Heart left ventricle (tissue), 16 donors: Measurements from ENCODE around the gene IL23A. TPM values are rescaled to one million over a fixed set of nuclear protein-coding genes. Genes with fewer than 3 reads are reported as not detected.

Experiments
- ATAC-seq, 4 donors: fragments of 200-7000 bp; cut with Tn5 transposase; one replicate each; pipeline ENCODE4 v1.9.1; 2020 to 2022; ENCODE audit warnings: moderate library complexity in 4 of 4, mild to moderate bottlenecking in 3 of 4, moderate number of reproducible peaks in 1 of 4
- DNase-seq, 5 donors: peaks; one replicate each; pipeline ENCODE4 v3.0.0-alpha.2; 2020
- H3K27ac ChIP-seq, 12 donors: fragments of 200-600 bp; sonication (generic) in 4 of 12; one replicate each; pipeline versions ENCODE4 v1.5.0 to v1.8.0; 2016 to 2022; ENCODE audit warnings: mild to moderate bottlenecking in 2 of 12
- H3K27me3 ChIP-seq, 9 donors: fragments of 200-600 bp; sonication (generic) in 2 of 9; one replicate each; pipeline versions ENCODE4 v1.5.1 to v1.8.0; 2016 to 2022; ENCODE audit warnings: mild to moderate bottlenecking in 3 of 9
- H3K36me3 ChIP-seq, 9 donors: fragments of 200-600 bp; sonication (generic) in 2 of 9; one replicate each; pipeline versions ENCODE4 v1.5.0 to v1.8.0; 2018 to 2022; ENCODE audit warnings: mild to moderate bottlenecking in 2 of 9
- H3K4me1 ChIP-seq, 12 donors: fragments of 200-600 bp; sonication (generic) in 4 of 12; one replicate each; pipeline versions ENCODE4 v1.5.0 to v1.8.0; 2016 to 2022; ENCODE audit warnings: mild to moderate bottlenecking in 3 of 12
- H3K4me3 ChIP-seq, 12 donors: fragments of 200-600 bp; sonication (generic) in 4 of 12; one replicate each; pipeline versions ENCODE4 v1.5.0 to v1.8.0; 2017 to 2022; ENCODE audit warnings: mild to moderate bottlenecking in 9 of 12, moderate library complexity in 4 of 12
- H3K9me3 ChIP-seq, 12 donors: fragments of 200-600 bp; sonication (generic) in 4 of 12; one replicate each; pipeline versions ENCODE4 v1.5.0 to v1.8.0; 2016 to 2022; ENCODE audit warnings: mild to moderate bottlenecking in 1 of 12
- CTCF ChIP-seq, 12 donors: fragments of 200-600 bp; sonication (generic) in 4 of 12; IDR thresholded peaks; one replicate each; pipeline versions ENCODE4 v1.5.0 to v1.8.0; 2018 to 2022; ENCODE audit warnings: antibody characterized with exemption in 12 of 12, mild to moderate bottlenecking in 5 of 12
- POLR2A ChIP-seq, 2 donors: fragments of 450-650 bp; IDR thresholded peaks; one replicate each; pipeline ENCODE4 v1.6.1; 2017; ENCODE audit warnings: antibody characterized with exemption in 2 of 2, mild to moderate bottlenecking in 2 of 2, moderate library complexity in 2 of 2
- WGBS, 4 donors: extraction: QIAGEN DNeasy Blood & Tissue Kit in 2 of 4; methylation state at CpG; one replicate each; pipeline versions ENCODE4 v1.1.5 to v1.1.7; 2013 to 2018; 5-methylcytosine and 5-hydroxymethylcytosine counted together
- intact Hi-C, 10 donors: fragments of 100-400 bp; cut with DNase I; formaldehyde crosslinking; loops; one replicate each; pipeline versions ENCODE4 v1.11.1 to v1.14.2; 2022
- polyA plus RNA-seq, 2 donors: library from polyadenylated mRNA; stranded (reverse); fragments of 200-250 nt; gene quantifications; one replicate each; pipeline ENCODE4 v1.2.3, GENCODE V29; 2013
- total RNA-seq, 9 donors: library from RNA; depleted of rRNA in 2 of 9; stranded (reverse); fragments of >200 nt in 2 of 9; fragmentation: NEBNext Ultra II Directional in 3 of 9; extraction: Animal tissue kit (Norgen Biotek cat#: 25700) in 3 of 9; gene quantifications; one replicate each; pipeline versions ENCODE4 v1.1.0 to v1.2.4, GENCODE V29; 2016 to 2023
- donor health status: ischemic (EF 13 %, LVEDD 7.1; RV severe dilation, severe dysfunction).
- donor health status: healthy with polysubstance abuse.
- donor health status: DM: no; HTN: yes; CAD: no.
- donor health status: DM: no; HTN: no; CAD: no.
- donor health status: ischemic (EF 25% LVEDD 6.9; RV normal size, moderate dysfunction).
- donor health status: ischemic (EF 25% LVEDD 5.7; RV mildly dilated, moderate dysfunction).
- donor health status: healthy.
- donor health status: DM: yes; HTN: yes; CAD: no.
- donor health status: ischemic (EF 35%, LVEDD 5.7; RV mildly dilated, moderate dysfunction).
- donor health status: nonischemic (EF 11% LVEDD 7.7; RV severe dilation, severe dysfunction).
- donor health status: DM: yes; HTN: yes; CAD: no.
- donor health status: PGD.
- donor health status: ischemic (EF 29% LVEDD 5.4; RV normal size, mild dysfunction).
- donor health status: nonischemic (EF 23%, LVEDD 6.1; RV moderate dilation, normal function).

Gene IL23A
- total and polyA plus RNA-seq, 11 donors, result 0.29 to 0.69 TPM; not detected in 9

- peaks cover 0 to 19% (median 11%) of the 10 kb centered on the region in 9 donors for H3K36me3 ChIP-seq
- peaks cover 0 to 27% (median 13%) of the 10 kb centered on the region in 12 donors for H3K4me1 ChIP-seq
- TF ChIP-seq CTCF (IDR thresholded peaks at IDR 0.05), result no peak
- TF ChIP-seq POLR2A (IDR thresholded peaks at IDR 0.05), result no peak
- peak overlapping the region; percentile 88 to 100 (median 95) for H3K27ac ChIP-seq
- ATAC-seq, result no peak
- H3K9me3 ChIP-seq, result no peaks in the 10 kb centered on the region
- H3K4me3 ChIP-seq, result peak overlapping the region in 11 of 12 donors; percentile 32 to 93 (median 69)
- intact Hi-C loops, result loop anchor here in 6 of 10 donors (5.0 to 10.0 kb wide), 2 partner anchors 115 to 132 kb away; partner anchors contain the start of genes SPRYD4 (in 5 of the 6) and TIMELESS (in 1 of the 6)
- 90 to 97% (median 95%) methylated on average over 10 to 11 of the region's 11 CpGs for WGBS, 4 donors
- DNase-seq, result no peak
- H3K27me3 ChIP-seq, result no peaks in the 10 kb centered on the region
Measured at GRCh38 chr12:56332512-56333196, 6.0 kb upstream of the IL23A start.

- TF ChIP-seq CTCF (IDR thresholded peaks at IDR 0.05), result no peak
- no peak for TF ChIP-seq POLR2A (IDR thresholded peaks at IDR 0.05)
- Histone ChIP-seq H3K4me1 (peaks cover 0 to 33% (median 13%) of the 10 kb centered on the region in 12 donors), H3K4me3 (peak overlapping the region; percentile 32 to 93 (median 68)), H3K36me3 (peaks cover 0 to 13% (median 6%) of the 10 kb centered on the region in 9 donors), H3K27ac (peak overlapping the region; percentile 88 to 100 (median 95)), H3K27me3 (no peaks in the 10 kb centered on the region), H3K9me3 (no peaks in the 10 kb centered on the region)
- 21 to 29% (median 22%) methylated on average over 8 of the region's 8 CpGs for WGBS, 4 donors
- peak in 3 of 4 donors; percentile 3 to 21 (median 9) for ATAC-seq
- DNase-seq, result no peak
- intact Hi-C loops, result loop anchor here in 6 of 10 donors (5.0 to 10.0 kb wide), 2 partner anchors 114 to 132 kb away; partner anchors contain the start of genes SPRYD4 (in 5 of the 6) and TIMELESS (in 1 of the 6)
Measured at GRCh38 chr12:56333197-56333678, 5.4 kb upstream of the IL23A start.

- intact Hi-C loops, result loop anchor here in 6 of 10 donors (5.0 to 10.0 kb wide), 2 partner anchors 113 to 131 kb away; partner anchors contain the start of genes SPRYD4 (in 5 of the 6) and TIMELESS (in 1 of the 6)
- ATAC-seq, result peak; percentile 98 to 100 (median 99)
Measured at GRCh38 chr12:56333679-56334489, 4.8 kb upstream of the IL23A start, which contains the start of gene PAN2. Gene PAN2 (minus strand): TSS chr12:56334000. CDS start chr12:56333094, 906 bp downstream.

More at GRCh38 chr12:56333679-56334489, 4.8 kb upstream of the IL23A start, which contains the start of gene PAN2:
- peak; percentile 96 to 98 (median 97) for DNase-seq
- Histone ChIP-seq H3K36me3 (peaks cover 0 to 7% (median 3%) of the 10 kb centered on the region in 9 donors), H3K4me1 (peaks cover 0 to 39% (median 13%) of the 10 kb centered on the region in 12 donors), H3K27me3 (no peaks in the 10 kb centered on the region), H3K27ac (peak within 1 kb of the TSS; percentile 88 to 100 (median 95)), H3K9me3 (no peaks in the 10 kb centered on the region), H3K4me3 (peak within 1 kb of the TSS; percentile 32 to 93 (median 68))
- TF ChIP-seq POLR2A (IDR thresholded peaks at IDR 0.05), result peak; percentile 40 to 80
- TF ChIP-seq CTCF (IDR thresholded peaks at IDR 0.05), result peak in 11 of 12 donors; percentile 24 to 66 (median 50)
- WGBS, 4 donors, result 0% methylated on average over 42 to 45 of the region's 45 CpGs
